Measurements from ENCODE around the gene KLHDC4. TPM values are rescaled to one million over a fixed set of nuclear protein-coding genes. Genes with fewer than 3 reads are reported as not detected.
"Not testable (repeated sequence)": the region's sequence is repeated elsewhere in the genome, so short reads cannot be mapped to it uniquely, and the experiment has no call there.

The KLHDC4 gene
- total RNA-seq, 1 donor from 2014 or later, result 36.4 TPM

DNA sequence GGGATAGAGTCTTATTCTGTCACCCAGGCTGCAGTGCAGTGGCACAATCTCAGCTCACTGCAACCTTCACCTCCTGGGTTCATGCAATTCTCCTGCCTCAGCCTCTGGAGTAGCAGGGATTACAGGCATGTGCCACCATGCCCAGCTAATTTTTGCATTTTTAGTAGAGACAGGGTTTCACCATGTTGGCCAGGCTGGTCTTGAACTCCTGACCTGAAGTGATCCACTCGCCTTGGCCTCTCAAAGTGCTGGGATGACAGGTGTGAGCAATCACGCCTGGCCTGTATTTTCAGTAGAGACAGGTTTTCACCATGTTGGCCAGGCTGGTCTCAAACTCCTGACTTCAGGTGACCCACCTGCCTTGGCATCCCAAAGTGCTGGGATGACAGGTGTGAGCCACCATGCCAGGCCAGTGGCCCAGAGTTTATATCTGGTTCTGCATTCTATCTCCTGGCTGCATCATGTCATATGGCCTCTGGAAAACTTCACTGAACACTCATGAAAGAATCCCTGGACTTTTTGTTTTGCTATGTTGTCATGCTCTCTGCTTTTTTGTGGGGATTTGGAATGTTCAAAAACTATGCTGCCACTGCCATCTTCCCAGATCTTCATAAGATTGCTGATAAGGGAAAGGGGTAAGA, 21.8 kb upstream of the KLHDC4 start:
- not testable (repeated sequence) for DNase-seq

DNA sequence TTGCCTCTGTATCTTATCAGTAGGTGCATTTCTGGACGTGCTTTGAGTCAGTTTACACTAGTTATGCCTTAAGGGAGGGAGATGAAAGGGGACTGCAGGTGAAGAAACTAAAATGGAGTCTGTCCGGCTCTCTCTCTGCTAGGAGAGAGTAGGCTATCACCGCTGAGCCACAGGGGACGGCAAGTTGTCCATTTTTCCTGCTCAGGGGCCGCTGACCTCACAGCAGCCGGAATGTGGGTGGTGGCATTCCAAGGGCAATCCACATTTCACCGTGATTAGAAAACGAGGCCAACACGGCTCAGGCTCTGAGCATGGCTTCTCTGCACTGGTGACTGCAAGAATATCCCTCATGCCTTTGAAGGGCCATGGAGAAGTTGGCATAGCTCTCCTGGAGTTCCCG, 19.0 kb upstream of the KLHDC4 start:
- DNase-seq, result no peak

DNA sequence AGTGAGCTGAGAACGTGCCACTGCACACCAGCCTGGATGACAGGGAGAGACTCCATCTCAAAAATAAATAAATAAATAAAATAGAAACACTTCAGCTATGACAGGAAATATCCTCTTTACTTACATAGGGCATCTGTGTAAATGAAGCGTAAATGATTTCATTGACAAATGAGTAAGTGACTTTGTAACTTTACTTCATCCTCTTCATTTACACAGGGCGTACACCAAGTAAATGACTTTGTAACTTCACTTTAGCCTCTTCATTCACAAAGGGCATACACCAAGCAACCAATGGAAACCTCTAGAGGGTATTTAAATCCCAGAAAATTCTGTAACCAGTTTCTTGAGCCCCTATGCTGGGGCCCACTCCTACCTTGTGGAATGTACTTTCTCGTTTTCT, 16.2 kb upstream of the KLHDC4 start:
- DNase-seq, result no peak

DNA sequence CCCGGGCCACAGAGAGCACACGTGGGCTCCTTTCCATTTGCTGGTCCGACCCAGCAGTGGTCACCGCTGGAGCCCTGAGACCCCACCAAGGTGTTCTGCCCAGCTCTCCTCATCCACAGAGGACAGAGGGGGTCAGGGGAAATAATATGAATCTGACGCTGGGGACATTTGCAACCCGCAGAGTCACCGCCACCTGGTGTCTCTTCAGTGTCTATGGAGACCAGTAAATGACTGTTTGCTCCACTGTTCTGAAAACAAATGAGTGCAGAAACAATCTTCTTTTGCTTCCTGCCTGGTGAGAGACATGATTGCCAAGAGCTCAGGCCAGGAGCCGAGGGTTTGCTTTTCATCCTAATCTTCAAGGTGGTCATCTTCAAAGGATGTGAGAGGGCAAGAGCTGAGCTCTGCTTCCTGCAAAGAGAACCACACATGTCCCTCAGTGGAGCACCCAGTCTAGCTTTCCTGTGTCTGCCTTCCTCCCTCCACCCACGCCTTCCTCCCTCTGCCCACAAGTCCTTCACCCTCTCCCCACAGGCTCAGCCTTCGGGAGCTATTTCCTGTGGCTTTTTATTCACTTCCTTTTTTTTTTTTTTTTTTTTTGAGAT, 14.7 kb upstream of the KLHDC4 start:
- DNase-seq, result peak; percentile 65

DNA sequence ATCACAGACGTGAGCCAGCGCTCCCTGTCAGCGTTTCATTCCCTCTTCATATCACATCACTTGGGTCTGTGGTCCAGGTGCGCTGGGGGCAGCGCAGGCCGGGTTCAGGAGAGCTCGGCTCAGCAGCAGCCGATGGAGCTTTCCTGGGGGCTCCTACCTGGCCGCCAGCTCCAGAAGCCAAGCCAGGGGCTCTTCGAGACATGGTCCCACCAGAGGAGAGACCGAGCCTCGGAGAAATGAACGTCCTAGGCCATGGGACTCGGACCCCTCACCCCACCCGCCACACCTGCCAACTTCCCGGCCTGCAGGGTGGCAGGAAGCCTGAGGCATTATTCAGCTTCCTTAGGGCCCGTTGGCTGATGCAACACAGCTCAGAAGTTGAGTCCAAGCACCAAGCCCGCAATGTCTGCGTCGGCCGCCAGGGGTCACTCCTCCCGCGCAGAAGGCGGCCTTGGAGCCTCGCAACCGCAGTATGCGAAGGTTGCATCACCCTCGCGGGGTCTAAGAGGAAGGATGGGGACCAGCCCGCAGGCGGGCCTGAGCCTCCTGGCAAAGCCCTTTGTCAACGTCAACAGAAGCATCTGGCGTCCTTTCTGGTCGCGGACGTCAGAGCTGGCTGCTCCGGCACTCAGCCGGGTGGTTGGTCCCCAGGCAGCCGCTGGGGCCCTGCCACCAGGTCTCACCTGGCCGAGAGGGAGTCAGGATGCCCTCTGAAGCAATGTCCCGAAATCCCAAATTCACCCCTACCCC, 13.2 kb upstream of the KLHDC4 start:
- DNase-seq, result peak; percentile 97

DNA sequence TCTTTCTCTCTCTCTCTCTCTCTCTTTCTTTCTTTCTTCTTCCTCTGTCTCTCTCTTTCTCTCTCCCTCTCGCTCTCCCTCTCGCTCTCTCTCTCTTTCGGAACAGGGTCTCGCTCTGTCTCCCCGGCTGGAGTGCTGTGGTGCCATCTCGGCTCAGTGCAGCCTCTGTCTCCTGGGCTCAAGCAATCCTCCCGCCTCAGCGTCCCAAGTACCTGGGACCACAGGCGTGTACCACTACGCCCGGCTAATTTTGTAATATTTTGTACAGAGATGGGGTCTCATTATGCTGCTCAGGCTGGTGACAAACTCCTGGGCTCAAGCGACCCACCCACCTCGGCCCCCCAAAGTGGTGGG, 12.7 kb upstream of the KLHDC4 start:
- no peak for DNase-seq

DNA sequence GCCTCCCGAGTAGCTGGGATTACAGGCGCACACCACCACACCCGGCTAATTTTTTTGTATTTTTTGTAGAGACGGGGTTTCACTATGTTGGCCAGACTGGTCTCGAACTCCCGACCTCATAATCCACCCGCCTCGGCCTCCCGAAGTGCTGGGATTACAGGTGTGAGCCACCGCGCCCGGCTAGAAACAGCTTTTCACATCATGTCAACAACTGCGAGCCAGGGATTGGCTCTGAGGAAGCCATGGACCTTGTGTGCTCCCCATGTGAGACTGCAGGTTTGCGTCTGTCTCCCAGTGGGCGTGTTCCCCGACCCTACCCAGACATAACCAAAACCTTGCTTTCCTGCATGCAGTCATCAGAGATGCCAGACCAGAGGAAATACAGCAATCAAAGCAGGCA, 8.1 kb upstream of the KLHDC4 start:
- DNase-seq, result not testable (repeated sequence)

DNA sequence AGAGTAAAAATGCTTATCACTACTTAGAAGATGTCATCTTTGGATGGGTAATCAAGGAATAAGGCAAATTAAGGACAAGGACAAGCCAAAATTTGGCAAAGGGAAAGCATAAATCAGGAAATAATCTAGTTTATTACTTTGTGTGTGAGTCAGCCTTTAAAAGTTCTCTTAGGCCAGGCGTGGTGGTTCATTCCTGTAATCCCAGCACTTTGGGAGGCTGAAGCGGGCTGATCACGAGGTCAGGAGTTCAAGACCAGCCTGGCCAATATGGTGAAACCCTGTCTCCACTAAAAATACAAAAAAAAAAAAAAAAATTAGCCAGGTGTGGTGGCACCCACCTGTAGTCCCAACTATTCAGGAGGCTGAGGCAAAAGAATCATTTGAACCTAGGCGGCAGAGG, 1.7 kb upstream of the KLHDC4 start:
- DNase-seq, result not testable (repeated sequence)

DNA sequence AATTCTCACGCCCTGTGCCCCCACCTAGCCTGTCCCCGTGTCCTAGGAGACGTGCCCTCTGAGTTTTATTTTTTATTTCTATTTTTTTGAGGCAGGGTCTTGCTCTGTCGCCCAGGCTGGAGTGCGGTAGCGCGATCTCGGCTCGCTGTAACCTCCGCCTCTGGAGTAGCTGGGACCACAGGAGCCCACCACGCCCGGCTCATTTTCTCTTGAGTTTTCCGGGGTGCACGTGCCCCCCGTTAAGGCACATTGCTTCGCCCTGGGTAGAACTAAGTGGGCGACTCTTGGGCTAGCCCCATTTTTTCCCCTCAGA, 655 bp upstream of the KLHDC4 start:
- no peak for DNase-seq

DNA sequence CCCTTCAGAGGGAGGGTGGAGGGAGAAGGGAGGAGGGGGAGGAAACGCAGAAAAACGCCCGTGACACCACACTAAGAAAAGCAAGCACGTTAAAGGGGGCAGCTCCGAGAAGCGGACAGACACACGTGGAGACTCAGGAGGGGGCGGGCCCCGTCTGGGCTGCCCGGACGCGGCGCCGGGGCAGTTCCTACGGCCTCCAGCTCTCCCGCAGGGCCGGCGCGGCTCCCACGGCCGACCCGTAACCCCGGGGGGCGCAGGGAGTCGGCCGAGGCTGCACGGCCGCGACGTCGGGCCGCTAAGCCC, 362 bp downstream of the KLHDC4 start:
- peak; percentile 40 for DNase-seq

DNA sequence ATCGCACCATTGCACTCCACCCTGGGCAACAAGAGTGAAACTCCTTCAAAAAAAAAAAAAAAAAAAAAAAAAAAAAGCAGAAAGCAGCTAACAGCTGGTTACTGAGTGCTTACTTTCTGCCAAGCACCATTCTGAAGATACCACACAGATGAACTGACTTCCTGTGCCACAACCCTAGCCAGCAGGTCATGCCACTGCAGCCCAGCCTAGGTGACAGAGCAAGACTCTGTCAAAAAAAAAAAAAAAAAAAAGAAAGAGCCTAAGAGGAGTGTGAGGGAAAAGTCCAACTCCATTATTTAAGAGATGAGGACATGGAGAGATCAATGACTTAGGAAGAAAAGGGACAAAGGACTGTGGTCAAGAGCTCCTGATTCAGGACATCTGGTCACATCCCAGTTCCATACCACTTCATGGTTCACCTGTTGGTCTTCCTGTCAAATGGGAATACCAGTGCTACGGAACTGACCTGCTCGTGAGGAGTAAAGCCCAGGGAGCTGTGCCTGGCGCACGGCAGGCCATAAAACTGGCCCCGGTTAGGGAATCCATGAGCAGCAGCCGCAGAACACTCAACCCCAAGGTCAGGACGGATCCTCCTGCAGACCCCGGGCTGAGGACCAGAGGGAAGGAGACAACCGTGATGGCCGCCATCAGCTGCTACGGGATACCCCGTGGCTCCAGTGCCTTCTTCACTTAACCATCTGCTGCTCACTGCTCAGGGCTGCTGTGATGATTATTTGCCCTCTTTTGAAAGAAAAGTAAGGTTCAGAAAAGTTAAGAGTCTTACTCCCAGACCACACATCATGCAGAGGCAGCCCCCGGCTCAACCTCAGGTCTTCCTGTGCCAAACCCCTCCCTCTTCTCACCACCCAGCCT, 950 bp downstream of the KLHDC4 start:
- DNase-seq, result no peak

DNA sequence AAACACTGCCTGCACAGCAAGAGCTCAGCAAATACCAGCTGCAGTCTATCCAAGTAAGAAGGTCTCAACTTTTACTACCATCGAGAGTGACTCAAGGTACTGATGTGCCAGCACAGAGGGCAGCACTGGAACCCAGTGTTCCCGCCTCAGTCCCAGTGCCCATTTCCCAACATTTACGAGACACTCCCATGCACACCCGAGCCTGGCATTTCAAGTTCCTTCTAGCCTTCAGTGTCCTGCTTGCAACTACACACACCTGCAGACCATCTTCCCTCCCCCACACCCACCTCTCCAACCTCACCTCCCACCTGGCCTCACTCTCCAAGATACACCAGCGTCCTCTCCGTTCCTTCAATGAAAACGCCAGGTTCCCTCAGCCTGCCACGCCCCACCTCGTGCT, 3.2 kb downstream of the KLHDC4 start:
- no peak for DNase-seq

DNA sequence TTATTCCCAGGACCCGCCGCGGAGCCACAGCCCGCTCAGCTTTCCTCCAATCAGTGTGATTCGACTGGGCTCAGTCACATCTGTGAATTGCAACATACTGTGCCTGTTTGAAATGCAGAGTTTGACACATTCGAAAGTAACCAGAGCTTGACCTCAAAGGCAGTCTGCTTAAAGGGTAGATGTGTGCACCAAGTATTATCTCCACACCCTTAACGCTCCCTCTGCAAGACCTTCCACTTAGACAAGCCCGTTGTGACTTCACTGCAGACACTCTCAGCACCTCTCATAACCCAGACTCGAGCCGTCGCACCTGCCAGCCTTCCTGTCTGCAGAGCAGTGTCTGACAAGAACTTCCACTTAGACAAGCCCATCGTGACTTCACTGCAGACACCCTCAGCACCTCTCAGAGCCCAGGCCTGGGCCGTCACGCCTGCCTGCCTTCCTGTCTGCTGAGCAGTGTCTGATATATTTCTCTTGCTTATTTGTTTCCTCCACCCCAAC, 3.7 kb downstream of the KLHDC4 start:
- DNase-seq, result no peak

DNA sequence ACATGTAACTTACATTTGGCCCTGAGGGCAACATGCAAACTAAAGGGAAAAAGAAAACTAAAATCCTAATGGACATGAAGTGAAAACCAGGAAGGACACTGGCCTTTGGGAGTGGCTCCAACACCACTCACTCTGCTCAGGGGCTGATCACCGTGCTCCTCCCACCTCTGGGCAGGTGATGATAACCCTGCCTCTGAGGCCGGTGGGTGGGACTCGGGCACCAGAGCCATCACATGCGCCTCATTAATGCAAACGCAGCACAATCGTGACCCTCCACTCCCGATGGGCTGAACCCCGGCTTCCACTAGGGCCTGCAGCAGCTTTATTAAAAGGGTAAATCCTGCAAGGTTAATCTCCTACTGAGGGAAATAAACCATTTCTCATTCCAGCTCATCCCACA, 4.7 kb downstream of the KLHDC4 start:
- DNase-seq, result no peak

DNA sequence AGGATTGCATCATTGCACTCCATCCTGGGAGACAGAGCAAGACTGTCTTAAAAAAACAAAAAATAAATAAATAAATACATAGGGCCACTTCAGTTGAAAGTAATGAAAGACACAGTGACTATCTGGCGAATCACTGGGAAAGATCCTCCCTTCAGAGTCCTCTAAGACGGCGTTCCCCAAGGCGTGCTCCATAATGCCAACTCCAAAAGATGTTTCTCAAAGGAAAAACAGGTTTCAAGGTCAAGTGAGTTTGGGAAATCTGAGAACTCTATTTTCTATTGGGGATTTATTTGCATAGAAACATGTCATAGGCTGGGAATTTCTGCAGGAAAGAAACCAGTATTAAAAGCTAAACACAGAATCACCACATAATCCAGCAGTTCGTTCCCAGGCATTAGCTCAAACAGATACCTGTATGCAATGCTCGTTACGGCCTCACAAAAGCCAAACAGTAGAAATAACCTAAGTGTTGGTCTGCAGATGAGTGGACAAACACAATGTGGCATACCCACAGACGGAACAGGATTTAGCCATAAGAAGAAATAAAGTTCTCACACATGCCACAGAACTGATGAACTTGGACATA, 7.9 kb downstream of the KLHDC4 start:
- no peak for DNase-seq

DNA sequence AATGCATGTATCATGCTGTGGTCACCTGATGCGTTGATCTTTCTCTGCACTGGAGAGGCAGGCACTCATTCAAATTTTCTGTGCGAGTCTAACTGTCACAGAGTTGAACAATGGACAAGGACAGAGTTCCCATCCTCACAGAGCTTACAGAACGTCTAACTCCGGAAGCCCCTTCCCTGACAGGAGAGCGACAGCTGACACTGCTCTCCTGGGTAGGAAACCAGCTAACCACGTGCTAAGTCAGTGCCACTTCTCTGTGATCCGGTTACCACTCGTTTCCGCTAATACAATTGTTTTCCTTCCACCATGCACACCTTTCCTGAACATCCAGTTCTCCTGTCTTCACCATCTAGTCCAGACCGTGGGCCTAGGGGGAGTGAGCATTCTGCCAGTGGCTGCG, 11.3 kb downstream of the KLHDC4 start:
- no peak for DNase-seq

DNA sequence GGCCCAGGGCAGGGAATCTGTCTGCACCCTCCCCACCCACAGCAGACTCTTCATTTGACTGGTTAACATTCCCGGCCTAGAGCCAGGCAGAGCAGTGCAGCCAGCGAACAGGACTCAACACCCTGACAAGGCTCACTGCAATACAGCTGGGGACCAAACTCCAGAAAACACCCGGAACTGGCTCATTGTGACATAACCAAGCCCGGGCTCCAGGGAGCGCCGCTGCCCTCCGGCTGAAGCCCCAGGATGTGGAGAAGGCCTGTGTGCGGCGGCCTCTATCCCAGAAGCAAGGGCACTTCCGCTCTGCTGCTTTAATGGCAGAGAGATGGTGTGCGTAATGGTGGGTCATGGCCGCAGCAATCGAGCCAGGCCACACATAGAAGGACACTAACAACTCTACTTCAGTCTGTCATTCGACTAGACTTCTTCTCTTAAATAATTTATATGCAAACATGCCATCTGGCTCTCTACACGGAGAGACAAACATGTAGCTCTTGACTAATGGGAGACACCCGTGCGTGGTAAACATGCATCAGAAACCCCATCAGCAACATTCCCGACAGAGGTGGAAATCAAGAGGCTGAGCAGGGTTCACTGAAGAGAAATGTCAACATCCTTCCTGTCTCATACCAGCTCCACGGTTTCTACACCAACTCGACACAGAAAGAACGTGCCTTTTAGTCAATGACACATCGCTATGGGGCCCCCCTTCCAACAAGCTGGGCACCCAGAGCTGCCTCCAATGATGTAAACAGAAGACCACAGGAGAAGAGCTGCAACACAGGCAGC, 18.0 kb downstream of the KLHDC4 start:
- no peak for DNase-seq

DNA sequence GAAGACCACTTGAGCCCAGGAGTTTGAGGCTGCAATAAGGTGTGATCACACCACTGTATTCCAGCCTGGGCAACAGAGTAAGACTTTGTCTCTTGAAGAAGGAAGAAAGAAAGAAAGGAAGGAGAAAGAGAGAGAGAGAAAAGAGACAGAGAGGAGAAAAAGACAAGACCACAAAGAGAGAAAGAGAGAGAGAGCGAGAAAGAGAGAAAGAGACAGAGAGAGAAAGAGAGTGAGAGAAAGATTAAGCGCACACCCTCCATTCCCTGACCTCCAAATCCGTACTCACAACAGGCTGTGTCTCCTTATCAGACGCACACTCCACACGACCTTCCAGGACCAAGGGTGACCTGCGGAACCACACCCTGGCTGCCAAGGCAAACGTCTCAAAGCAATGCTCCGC, 19.6 kb downstream of the KLHDC4 start:
- no peak for DNase-seq

DNA sequence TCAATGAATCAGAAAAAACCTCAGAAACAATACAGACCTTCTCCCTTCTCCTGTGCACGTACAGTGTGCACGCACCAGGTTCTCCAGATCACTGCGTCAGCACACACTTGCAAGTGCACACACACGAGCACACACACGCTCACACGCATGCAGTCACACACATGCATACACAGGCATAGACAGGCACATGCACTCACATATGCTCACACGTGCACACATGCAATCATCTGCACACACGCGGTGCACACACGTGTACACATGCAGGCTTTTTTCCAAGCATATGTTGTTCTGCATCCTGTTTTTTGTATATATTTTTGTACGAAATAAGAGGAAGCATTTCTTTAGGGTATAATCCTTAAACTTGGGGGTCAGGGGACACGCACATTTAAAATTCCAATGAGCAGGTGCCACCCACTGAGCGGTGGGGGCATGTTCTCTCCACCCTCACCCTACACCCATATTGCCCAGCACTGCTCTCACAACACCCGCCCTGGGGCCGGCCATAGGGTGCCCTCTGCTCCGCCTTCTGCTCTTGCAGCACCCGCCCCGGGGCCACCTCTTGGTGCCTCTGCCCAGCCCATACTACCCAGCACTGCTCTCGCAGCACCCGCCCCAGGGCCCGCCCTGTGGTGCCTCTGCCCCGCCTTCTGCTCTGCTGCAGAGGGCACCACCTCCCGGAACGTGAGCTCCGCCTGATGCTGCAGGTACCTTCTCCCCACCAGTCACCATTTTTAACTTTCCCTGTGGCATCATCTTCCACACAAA, 20.9 kb downstream of the KLHDC4 start:
- no peak for DNase-seq

DNA sequence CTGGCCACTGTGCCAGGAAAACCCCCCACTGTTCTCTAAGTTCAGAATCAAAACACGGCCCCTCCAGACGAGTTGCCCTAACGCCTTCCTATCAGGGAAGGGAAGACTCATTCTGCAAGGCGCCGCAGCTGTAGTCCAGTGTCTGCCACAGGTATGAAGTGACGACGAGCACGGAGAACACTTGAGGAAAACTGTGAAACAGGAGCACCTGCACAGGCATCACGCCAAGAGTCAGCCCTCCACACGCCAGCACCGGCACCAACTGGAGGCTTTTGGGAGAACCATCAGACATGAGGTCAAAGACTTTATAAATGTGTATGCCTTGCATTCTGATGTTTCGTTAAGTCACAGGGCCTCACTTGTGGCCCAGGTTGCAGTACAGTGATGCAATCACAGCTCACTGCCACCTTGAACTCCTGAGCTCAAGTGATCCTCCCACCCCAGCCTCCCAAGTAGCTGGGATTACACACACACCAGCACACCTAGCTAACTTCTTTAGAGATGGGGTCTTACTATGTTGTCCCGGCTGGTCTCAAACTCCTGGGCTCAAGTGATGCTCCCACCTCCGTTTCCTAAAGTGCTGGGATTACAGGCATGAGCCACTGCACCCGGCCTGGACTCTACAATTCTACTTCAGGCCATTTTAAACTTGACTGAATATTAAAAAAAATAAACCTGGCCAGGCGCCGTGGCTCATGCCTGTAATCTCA, 22.9 kb downstream of the KLHDC4 start:
- no peak for DNase-seq

All from dermis blood vessel endothelial cell (primary cell).